Peyer's patch (tissue), 4 donors: Measurements from ENCODE around the gene TPM1.

Experiments
- CTCF ChIP-seq, 6 experiments: fragments of 450-650 bp in 4 of 6; fragments of 200-600 bp in 2 of 6; sonication (generic) in 1 of 6; IDR thresholded peaks; one replicate each; pipeline ENCODE4 v1.5.1; 2017 to 2019; ENCODE audit warnings: antibody characterized with exemption in 6 of 6, mild to moderate bottlenecking in 3 of 6, moderate library complexity in 1 of 6
- POLR2A ChIP-seq, 2 donors: fragments of 450-650 bp; IDR thresholded peaks; one replicate each; pipeline ENCODE4 v1.5.1; 2017; ENCODE audit warnings: antibody characterized with exemption in 2 of 2, mild to moderate bottlenecking in 2 of 2, moderate library complexity in 2 of 2

DNA sequence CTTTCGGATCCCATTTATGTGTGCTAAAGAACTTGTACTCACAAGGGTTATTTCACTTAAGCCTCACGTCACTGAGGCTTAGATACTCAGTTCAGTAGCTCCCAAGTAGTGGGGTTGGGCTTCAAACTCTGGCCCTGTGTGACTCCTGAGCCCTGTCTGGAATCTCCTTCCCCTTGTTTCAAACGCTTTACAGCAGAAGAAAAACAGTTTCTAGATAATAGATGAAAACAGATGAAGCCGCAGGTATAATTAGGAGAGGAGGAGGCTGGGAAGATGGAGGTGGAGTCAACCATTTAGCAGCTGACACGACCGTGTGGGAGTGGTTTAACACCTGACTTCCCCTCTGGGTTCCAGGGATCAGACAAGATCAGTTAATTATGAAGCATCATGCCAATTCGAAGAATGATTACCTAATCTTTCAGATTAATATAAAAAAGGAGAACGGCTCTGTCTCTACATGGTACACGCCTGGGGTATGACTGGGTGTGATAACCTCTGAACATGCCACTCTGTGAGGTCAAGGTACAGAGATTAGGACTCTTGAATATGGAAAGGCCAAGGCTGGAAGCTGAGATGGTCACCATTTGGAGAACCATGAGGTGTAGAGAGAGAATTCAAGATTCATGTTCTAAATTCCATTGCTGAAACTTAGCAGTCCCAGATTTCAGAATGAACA lies 31.1 kb downstream of the TPM1 start:
- TF ChIP-seq CTCF (IDR thresholded peaks at IDR 0.05) (no peak), POLR2A (IDR thresholded peaks at IDR 0.05) (peak in 1 of 2 donors; percentile 13)
